ENCODE measurements around the gene IFNGR1.

Gene IFNGR1

DNA sequence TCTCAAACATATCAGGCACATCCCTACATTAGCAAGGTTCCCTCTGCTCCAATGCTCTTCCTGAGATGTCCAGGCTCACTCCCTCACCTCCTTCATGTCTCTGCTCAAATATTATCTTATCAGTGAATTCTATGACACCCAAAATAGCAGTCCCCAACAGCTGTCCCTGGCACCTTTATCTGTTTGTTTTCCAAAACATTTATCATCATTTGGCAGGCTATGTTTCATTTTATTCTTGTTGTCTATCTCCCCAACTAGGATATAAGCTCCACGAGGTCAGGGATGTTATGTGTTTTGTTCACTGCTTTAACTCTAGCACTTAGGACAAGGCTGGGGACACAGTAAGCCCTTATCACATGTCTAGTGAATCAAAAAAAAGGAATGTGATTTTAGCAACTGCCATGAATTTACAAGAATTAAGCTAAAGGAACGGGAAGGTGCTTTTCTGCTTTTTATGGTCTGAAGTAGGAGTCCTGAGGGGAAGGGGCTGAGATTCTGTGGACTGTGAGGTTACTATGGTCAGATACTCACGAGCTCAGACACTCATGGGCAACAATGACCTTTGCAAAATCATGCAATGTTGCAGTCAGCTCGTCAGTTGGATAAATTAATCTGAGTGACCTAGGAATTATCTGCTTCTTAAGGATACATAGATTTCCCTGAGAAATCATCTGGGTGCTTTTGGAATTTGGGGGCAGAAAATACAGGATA is 43.9 kb downstream of the IFNGR1 start:
- in situ Hi-C loops (cut with MboI; ENCODE audit: low pct_unique_long_range_greater_than_20kb, low sequenced_read_pairs, unreplicated experiment): no loop called here
- TF ChIP-seq, protein P1, sequence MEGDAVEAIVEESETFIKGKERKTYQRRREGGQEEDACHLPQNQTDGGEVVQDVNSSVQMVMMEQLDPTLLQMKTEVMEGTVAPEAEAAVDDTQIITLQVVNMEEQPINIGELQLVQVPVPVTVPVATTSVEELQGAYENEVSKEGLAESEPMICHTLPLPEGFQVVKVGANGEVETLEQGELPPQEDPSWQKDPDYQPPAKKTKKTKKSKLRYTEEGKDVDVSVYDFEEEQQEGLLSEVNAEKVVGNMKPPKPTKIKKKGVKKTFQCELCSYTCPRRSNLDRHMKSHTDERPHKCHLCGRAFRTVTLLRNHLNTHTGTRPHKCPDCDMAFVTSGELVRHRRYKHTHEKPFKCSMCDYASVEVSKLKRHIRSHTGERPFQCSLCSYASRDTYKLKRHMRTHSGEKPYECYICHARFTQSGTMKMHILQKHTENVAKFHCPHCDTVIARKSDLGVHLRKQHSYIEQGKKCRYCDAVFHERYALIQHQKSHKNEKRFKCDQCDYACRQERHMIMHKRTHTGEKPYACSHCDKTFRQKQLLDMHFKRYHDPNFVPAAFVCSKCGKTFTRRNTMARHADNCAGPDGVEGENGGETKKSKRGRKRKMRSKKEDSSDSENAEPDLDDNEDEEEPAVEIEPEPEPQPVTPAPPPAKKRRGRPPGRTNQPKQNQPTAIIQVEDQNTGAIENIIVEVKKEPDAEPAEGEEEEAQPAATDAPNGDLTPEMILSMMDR (IDR thresholded peaks at IDR 0.05; ENCODE audit: extremely low read depth, insufficient read depth, missing control alignments): no peak
- no peak for DNase-seq (ENCODE audit: low spot score)

DNA sequence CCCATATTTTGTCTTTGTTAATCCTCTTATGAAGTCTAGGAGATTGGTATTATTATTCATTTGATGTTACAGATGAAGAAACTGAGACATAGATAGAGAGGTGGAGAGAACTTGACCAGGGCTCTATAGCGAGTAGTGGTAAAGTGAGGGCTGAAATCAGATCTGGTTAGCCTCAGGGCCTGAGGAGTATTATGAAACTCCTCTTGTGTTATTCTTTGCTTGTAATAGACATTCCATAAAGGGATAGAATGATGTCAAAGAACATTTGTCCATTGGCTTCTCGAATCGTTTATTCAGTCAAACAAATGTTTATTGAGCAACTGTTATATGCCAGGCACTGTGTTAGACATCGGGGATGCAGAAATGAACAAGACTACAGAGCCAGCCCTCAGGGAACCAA is 45.7 kb downstream of the IFNGR1 start, which contains the start of gene IL22RA2:
TSS of gene IL22RA2 (minus strand) at position 144 of the 400 bp plus-strand sequence. CDS start 11,895 bp downstream, outside the sequence.
- TF ChIP-seq, protein P1 (IDR thresholded peaks at IDR 0.05; ENCODE audit: extremely low read depth, insufficient read depth, missing control alignments): no peak
- DNase-seq (ENCODE audit: low spot score): no peak
- in situ Hi-C loops (cut with MboI; ENCODE audit: low pct_unique_long_range_greater_than_20kb, low sequenced_read_pairs, unreplicated experiment): no loop called here

DNA sequence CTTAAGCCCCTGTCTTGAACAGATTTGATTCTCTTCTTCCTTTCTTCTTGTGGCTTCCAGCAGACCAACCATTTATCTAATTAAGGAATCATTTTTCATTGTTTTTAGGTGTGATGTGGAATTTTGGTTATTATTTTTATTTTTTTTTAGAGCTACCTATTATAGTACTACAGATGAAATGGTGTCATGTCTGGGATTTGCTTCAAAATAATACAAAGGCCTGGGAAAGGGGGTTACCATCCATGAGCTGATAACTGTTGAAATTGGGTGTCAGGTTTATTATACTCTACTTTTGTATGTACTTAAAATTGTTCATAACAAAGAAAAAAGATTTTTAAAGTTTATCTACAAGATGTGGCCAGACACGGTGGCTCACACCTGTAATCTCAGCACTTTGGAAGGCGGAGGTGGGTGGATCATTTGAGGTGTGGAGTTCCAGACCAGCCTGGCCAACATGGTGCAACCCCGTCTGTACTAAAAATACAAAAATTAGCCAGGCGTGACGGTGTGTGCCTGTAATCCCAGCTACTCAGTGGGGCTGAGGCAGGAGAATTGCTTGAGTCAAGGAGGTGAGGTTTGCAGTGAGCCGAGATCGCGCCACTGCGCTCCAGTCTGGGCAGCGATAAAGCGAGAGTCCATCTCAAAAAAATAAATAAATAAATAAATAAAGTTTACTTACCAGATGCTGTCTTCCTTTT is 46.3 kb downstream of the IFNGR1 start:
- in situ Hi-C loops (cut with MboI; ENCODE audit: low pct_unique_long_range_greater_than_20kb, low sequenced_read_pairs, unreplicated experiment): no loop called here
- TF ChIP-seq, protein P1 (IDR thresholded peaks at IDR 0.05; ENCODE audit: extremely low read depth, insufficient read depth, missing control alignments): no peak
- no peak for DNase-seq (ENCODE audit: low spot score)

DNA sequence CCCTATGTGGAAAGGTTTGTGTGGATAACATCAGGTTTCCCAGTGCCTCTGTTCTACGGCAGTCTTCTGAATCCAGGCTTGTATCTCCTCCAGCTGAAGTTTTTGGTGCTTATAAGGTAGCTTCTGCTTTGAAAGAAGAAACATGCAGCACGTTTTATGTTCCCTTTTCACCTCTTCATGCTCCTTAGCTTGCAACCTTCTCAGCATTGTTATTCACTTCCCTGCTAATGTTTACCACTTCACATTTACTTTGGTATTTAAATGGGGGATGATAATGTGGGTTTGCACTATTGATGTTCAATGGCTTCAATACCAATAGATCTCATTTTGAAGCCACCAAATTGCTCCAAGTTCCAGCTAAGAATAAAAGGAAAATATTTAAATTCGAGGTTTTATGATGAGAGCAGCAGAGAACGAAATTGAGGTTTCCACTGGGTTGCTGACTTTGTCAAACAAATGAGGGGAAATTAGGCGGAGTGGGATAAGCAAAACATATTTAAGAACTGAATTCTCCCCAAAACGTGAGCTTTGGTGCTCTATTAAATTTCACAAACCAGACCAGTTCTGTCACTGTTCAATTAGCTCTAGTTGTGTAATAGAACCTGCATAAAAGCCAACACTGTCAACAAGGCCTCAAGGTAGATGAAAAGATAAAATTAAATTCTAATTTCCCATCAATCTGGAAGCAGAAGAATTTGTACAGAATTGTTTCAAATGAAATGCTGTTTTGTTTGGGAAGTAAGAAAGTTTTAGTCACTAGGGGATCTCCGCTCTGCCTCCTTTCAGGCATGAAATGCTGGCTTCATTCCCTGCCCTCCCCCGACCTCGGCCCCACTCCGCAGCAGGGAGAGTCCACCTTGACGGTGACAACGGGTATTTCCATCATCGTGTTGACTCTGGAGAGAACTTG is 47.1 kb downstream of the IFNGR1 start:
- peak; percentile 32 for DNase-seq (ENCODE audit: low spot score)
- in situ Hi-C loops (cut with MboI; ENCODE audit: low pct_unique_long_range_greater_than_20kb, low sequenced_read_pairs, unreplicated experiment): no loop called here
- TF ChIP-seq, protein P1 (IDR thresholded peaks at IDR 0.05; ENCODE audit: extremely low read depth, insufficient read depth, missing control alignments): no peak

DNA sequence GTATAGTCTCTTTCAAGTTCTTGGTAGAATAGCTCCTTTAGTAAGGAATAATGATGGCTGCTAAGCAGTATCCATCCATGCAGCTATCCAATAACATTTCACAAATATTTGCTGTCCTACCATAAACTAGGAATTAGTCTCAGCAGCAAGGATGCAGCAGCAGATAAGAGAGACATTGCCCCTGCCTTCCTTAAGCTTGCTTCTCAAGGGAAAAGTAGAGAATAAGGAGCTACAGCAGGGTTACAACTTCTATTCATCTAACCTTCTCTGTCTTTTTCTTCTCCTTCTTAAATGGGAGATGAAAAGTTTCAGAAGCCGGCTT is 48.2 kb downstream of the IFNGR1 start:
- DNase-seq (ENCODE audit: low spot score): no peak
- in situ Hi-C loops (cut with MboI; ENCODE audit: low pct_unique_long_range_greater_than_20kb, low sequenced_read_pairs, unreplicated experiment): no loop called here
- TF ChIP-seq, protein P1 (IDR thresholded peaks at IDR 0.05; ENCODE audit: extremely low read depth, insufficient read depth, missing control alignments): no peak

DNA sequence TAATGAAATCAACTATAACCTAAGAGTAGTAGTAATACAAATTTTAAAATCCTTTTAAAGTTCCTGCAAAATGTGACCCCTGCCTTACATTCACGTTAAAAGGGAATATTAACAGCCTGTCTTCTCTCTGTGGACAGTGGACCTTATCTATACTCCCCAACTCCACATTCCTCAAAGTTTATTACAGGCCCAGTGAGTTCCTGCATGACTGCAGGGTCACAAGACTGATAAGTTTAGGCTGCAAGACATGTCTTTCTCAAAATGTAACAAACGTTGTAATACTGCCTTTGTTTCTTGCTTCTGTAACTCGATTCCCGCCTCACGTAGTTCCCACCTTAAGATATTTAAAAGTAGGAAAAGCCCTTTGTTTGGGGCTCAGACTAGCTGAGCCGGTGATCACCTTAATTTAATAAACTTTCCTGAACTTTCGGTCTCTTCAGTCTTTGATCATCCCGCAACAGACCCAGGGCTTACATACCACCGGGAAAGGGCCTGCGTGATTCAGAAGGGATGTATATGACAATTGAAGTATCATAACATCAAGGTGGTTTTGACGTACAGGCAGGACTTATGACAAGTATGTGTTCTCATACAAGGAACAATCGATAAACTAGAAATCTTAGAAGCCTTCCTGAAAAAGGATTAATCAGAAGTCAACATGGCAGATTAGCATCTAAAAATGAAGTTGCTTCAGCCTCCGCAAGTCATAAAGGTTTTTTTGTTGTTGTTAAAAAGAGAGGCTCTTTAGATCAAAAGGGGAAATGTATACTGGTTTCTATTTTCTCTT is 48.7 kb downstream of the IFNGR1 start:
- TF ChIP-seq, protein P1 (IDR thresholded peaks at IDR 0.05; ENCODE audit: extremely low read depth, insufficient read depth, missing control alignments): no peak
- in situ Hi-C loops (cut with MboI; ENCODE audit: low pct_unique_long_range_greater_than_20kb, low sequenced_read_pairs, unreplicated experiment): no loop called here
- DNase-seq (ENCODE audit: low spot score): no peak
